ENCODE data around the gene SLITRK3. TPM values are rescaled to one million over a fixed set of nuclear protein-coding genes. Genes with fewer than 3 reads are reported as not detected.

The SLITRK3 gene
- total RNA-seq, 1 experiment from 2014 or later = not detected

- Histone ChIP-seq H3K4me3 (replicated peaks in 1 of 2; ENCODE audit: low read depth in 1 of 2, low read length in 2 of 2) (no peak overlapping the region), H3K36me3 (ENCODE audit: control insufficient read depth in 1 of 2, insufficient read depth in 2 of 2, low read length in 2 of 2) (no peaks in the 10 kb centered on the region), H3K9ac (ENCODE audit: low read length) (no peak overlapping the region), H3K4me2 (ENCODE audit: low read length) (no peak overlapping the region), H4K20me1 (ENCODE audit: insufficient read depth) (no peaks in the 10 kb centered on the region), H3K27ac (ENCODE audit: low read depth, low read length) (no peak overlapping the region), H3K79me2 (ENCODE audit: insufficient read depth, low read length) (no peaks in the 10 kb centered on the region), H3K9me3 (ENCODE audit: control insufficient read depth in 1 of 2, insufficient read depth in 1 of 2, low read depth in 1 of 2, low read length in 2 of 2) (no peaks in the 10 kb centered on the region), H3K4me1 (ENCODE audit: control insufficient read depth in 1 of 2, insufficient read depth in 2 of 2, low read length in 2 of 2) (peaks cover 0 to 6% of the 10 kb centered on the region in 2 experiments; a peak in 1 of 4 replicates), H2AFZ (ENCODE audit: low read depth, low read length, poor library complexity, severe bottlenecking) (no peak overlapping the region), H3K27me3 (ENCODE audit: insufficient read depth, low read length) (no peaks in the 10 kb centered on the region), H3K9me2 (ENCODE audit: insufficient read depth) (no peaks in the 10 kb centered on the region)
- BruUV-seq (replicated peaks) = no TSS peak
- no peak for TF ChIP-seq TCF7L2 (IDR thresholded peaks at IDR 0.05; ENCODE audit: borderline replicate concordance, extremely low read depth, insufficient read depth, insufficient read length)
- TF ChIP-seq JUND (IDR thresholded peaks at IDR 0.05) = no peak
- no peak for TF ChIP-seq CBX3 (IDR thresholded peaks at IDR 0.05; ENCODE audit: low read depth)
- no peak for TF ChIP-seq SIN3A (IDR thresholded peaks at IDR 0.05; ENCODE audit: low read depth)
- TF ChIP-seq POLR2AphosphoS5 (IDR thresholded peaks at IDR 0.05; ENCODE audit: low read depth, low read length) = no peak
- no peak for TF ChIP-seq ZFX (IDR thresholded peaks at IDR 0.05)
- no peak for TF ChIP-seq ELF1 (IDR thresholded peaks at IDR 0.05; ENCODE audit: borderline replicate concordance, low read depth)
- no peak for TF ChIP-seq RAD21 (IDR thresholded peaks at IDR 0.05; ENCODE audit: low read depth)
- no peak for TF ChIP-seq MAX (IDR thresholded peaks at IDR 0.05)
- no peak for TF ChIP-seq REST (IDR thresholded peaks at IDR 0.05; ENCODE audit: low read depth)
- TF ChIP-seq FOSL1 (IDR thresholded peaks at IDR 0.05; ENCODE audit: low read depth) = no peak
- TF ChIP-seq ZNF274 (IDR thresholded peaks at IDR 0.05; ENCODE audit: low read depth, low read length) = no peak
- DNase-seq (ENCODE audit: low read depth, low spot score) = no peak
- ChIA-PET POLR2A (no interaction called here), RAD21 (ENCODE audit: low non-redundant PET in 1 of 2, low total read pairs in 2 of 2, uncharacterized antibody in 2 of 2, unreplicated experiment in 2 of 2) (no interaction called here), CTCF (interaction anchor here (1.2 kb wide), 1 partner anchor 43 kb away, joined by 3 read pairs; no protein-coding TSS in a partner anchor)
- no peak for ATAC-seq
- intact Hi-C loops (cut with micrococcal nuclease) = no loop called here
Observed at GRCh38 chr3:165211721-165212120, 15.5 kb upstream of the SLITRK3 start.
